ENCODE results near the gene MARF1.
"Not testable (repeated sequence)": the region's sequence is repeated elsewhere in the genome, so short reads cannot be mapped to it uniquely, and the experiment has no call there.

Gene MARF1

GRCh38 chr16:15617901-15618300 lies 25.1 kb downstream of the MARF1 start:
- no peak for DNase-seq

GRCh38 chr16:15616475-15617165 lies 26.3 kb downstream of the MARF1 start:
- no peak for DNase-seq

- no peak for DNase-seq
These were observed 26.9 kb downstream of the MARF1 start for GRCh38 chr16:15616012-15616411.

GRCh38 chr16:15613676-15614075 lies 29.3 kb downstream of the MARF1 start:
- DNase-seq: no peak

DNA sequence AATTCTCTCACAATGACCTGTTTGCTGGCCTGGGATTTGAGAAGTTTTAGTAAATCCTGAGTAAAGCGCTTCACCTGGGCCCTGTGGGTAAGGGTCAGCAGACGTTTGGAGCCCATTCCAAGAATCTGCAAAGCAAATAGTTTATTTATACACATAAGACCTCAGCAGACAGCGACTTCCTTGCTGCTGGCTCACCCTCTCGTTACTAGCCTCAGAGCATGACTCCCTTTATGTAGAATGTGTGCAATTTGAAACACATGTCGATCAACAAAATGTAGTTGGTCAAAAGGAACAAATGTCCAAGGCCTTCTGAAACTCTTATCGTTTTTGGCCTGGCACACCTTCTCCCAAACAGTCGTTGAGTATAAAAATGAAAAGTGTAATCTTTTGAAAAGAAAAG lies 31.3 kb downstream of the MARF1 start:
- DNase-seq: no peak

DNA sequence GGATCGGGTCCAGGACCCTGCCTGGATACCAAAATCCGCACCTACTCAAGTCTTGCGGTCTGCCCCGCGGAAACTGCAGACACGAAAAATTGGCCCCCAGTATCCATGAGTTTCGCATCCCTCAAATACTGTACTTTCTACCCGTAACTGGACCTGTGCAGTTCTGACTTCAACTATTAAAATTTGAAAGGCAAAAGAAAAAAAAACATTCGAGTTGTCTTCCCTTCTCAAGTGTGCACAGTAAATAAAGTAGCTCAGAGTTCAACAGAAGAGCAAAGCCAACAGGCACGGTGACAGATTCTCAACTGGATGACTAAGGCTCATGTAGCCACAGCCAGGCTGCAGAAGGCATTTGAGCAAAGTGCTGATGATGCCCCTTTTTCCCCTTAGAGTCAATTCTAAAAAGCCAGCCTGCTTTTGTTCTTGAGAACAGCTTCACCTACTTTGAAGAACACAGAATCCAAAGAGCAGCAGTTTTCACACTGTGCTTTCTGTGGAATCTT lies 32.5 kb downstream of the MARF1 start:
- no peak for DNase-seq

DNA sequence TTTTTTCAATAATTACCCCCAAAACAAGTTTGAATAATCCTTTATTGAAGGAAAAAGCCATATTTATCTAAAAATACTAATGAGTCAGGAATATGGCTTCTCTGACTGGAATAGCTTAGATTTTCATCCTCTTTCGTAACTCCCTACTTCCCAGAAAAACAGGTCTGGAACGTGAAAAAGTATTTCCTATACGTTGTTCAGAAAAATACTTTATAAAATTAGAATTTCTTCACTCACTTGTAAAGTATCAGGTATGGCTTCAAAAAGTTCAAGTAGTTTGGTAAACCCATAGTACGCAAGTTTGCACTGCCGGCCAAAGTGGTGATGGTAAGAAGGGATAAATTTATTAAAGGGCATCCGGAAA lies 33.7 kb downstream of the MARF1 start:
- DNase-seq: no peak

DNA sequence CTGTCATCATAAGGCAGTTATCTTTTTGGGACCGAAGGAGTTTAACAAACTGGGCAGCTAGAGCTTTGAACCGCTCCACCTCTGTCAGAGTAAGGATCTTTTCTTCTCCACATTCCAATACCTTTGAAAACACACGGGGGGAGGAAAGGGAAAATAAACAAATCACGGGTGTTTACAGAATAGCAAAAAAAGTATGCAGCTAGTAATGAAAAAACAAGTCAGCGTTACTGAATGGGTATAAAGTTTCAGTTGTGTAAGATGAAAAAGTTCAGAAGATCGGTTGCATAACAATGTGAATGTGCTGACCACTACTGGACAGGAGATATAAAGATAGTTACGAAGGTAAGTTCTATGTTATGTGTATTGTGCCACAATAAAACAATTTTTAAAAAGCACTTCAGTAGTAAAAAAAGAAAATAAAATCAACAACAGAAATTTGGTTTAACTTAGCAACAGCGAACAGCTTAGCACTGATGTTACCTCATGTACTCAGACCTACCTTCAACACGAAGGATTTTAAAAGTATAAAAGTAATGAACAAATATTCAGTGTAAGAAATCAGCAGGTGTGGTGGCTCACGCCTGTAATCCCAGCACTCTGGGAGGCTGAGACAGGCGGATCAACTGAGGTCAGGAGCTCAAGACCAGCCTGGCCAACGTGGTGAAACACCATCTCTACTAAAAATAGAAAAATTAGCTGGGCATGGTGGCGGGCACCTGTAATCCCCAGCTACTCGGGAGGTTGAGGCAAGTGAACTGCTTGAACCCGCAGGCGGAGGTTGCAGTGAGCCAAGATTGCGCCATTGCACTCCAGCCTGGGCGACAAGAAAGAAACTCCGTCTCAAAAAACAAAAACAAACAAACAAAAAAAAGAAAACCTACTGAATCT lies 34.3 kb downstream of the MARF1 start:
- no peak for DNase-seq

DNA sequence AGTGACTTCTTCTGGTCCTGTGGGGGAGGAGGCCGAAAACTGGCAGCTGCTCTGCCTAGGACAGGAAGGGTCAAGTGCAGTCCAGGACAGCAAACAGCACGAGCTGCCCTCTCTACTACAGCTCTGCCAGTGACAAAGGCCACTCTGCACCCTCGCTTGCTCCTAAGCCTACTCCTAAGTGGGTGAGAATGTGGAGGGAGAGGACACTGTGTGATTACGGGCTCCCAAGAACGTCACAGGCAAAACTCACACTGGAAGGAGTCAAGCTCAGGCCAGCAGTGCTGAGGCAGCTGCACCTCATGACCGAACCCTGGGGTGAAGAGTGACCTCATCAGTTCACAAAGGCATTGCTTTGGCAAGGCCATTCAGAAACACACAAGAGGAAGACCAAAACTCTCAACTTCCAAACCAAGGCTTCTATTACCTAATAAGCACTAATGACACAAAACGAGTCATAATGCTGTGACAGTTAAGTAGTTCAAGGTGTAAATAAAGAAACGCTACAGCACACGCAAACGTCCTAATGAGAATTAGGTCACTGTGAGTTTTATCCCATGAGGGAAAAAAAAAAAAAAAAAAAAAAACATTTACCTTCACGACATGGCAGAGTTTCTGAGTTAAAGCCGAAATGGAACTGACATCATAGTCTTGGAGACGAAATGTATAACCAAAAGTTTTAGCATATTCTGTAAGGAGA lies 35.1 kb downstream of the MARF1 start:
- DNase-seq: no peak

DNA sequence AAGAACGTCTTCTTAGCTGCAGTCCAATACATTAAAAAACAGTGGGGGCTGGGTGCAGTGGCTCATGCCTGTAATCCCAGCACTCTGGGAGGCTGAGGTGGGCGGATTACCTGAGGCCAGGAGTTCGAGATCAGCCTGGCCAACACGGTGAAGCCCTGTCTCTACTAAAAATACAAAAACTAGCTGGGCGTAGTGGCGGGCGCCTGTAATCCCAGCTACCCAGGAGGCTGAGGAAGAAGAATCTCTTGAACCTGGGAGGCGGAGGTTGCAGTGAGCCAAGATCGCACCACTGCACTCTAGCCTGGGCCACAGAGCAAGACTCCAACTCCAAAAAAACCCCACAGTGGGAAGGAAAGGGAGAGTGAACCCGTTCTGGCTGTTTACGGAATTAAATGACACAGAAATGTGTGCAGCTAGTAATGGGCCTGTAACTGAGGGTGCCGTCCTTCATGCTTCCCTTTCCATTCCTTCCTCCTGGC lies 35.7 kb downstream of the MARF1 start:
- not testable (repeated sequence) for DNase-seq

- no peak for DNase-seq
These were observed 36.3 kb downstream of the MARF1 start for GRCh38 chr16:15606518-15607220.

- no peak for DNase-seq
These were observed 37.0 kb downstream of the MARF1 start for GRCh38 chr16:15605839-15606517.

DNA sequence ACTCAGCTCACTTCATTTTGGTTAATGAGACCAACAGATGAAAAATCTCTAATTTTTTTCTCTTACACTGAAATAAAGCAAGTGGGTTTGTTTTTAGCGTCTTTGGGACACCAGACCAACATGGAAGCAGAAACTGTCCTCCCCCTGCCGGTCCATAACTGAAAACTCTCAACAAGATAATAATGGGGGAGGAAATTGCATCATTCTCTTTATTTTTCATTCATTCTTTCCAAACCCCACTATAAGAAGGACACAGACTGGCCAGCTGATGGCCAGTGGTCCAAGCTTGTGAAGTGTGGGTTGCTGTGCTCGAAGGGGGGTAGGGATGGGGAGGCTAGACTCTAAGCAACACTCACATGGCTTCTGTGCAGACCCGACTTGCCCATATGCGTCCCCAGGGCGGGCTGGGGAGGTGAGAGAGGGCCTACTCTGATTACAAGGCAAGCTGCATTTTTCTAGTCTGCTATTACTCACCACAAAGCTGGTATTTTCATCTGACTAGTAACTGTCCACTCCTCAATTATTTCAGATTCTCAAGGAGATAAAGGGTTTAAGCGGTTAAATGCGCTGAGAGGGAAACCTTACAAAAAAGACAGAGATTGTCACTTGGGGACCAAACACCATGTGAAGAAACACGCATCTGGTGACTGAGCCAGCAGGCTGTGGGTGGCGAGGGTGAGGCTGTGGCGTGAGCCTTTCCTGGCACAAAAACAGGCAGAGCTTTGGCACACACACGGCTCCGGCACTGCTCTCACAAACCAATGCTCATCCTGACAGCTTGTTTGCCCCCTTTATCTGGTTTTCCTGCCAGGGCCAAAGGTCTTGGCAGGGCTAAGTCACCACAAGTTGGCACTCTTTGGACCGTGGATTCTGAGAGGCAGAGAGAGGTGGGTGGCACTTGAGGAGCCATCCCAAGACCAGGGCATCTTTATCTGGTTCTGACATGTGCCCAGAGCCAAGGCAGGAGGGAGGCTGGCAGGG lies 38.2 kb downstream of the MARF1 start:
- no peak for DNase-seq

- no peak for DNase-seq
These were observed 40.5 kb downstream of the MARF1 start for GRCh38 chr16:15602285-15603044.

- no peak for DNase-seq
These were observed 41.6 kb downstream of the MARF1 start for GRCh38 chr16:15601212-15601879.

GRCh38 chr16:15599303-15600070 lies 43.5 kb downstream of the MARF1 start:
- DNase-seq: no peak

GRCh38 chr16:15598648-15599190 lies 44.2 kb downstream of the MARF1 start:
- no peak for DNase-seq

Measured in SHP77 treated with DMSO at 0.1 percent for 48 hours (cell line).